SU-DHL-6 (cell line): ENCODE data around the gene DACH1.

Experiments
- CTCF ChIP-seq: fragments of 200-600 bp; sonication (generic); IDR thresholded peaks from one replicate; pipeline ENCODE4 v1.5.1; 2017; ENCODE audit warnings: antibody characterized with exemption, mild to moderate bottlenecking, low read length, moderate library complexity; ENCODE audit not compliant: insufficient read depth, poor library complexity, severe bottlenecking
- EZH2phosphoT487 ChIP-seq: fragments of 200-600 bp; sonication (generic), shearing (Covaris generic); conservative IDR thresholded peaks from 2 replicates; pipeline ENCODE4 v1.6.1; 2018; ENCODE audit warnings: mild to moderate bottlenecking, antibody characterized with exemption, low read length, moderate library complexity, mixed read lengths

GRCh38 chr13:71703138-71703537, 163.9 kb downstream of the DACH1 start:
- TF ChIP-seq CTCF (no peak), EZH2phosphoT487 (no peak)
